Activated naive CD4-positive, alpha-beta T cell treated with anti-CD3 and anti-CD28 coated beads, Interleukin-2, amount 50 U/mL, for 24 hours (primary cell): ENCODE measurements around the gene CFL2.

Experiments used
- H3K27ac Mint-ChIP-seq: one replicate; pipeline ENCODE4 v1.8.0; 2021; ENCODE audit warnings: mild to moderate bottlenecking, mixed read lengths
- H3K27me3 Mint-ChIP-seq: one replicate; pipeline ENCODE4 v1.8.0; 2021; ENCODE audit warnings: mixed read lengths
- H3K36me3 Mint-ChIP-seq: one replicate; pipeline ENCODE4 v1.8.0; 2021; ENCODE audit warnings: mixed read lengths
- H3K4me1 Mint-ChIP-seq: one replicate; pipeline ENCODE4 v1.8.0; 2021; ENCODE audit warnings: mixed read lengths
- H3K4me3 Mint-ChIP-seq: one replicate; pipeline ENCODE4 v1.8.0; 2021; ENCODE audit warnings: mild to moderate bottlenecking, mixed read lengths
- H3K9me3 Mint-ChIP-seq: one replicate; pipeline ENCODE4 v1.8.0; 2021; ENCODE audit warnings: mixed read lengths

The CFL2 gene

GRCh38 chr14:34692898-34693227, 21.5 kb downstream of the CFL2 start:
- no peaks in the 10 kb centered on the region for H3K27me3 Mint-ChIP-seq
- no peaks in the 10 kb centered on the region for H3K36me3 Mint-ChIP-seq
- no peak overlapping the region for H3K27ac Mint-ChIP-seq
- H3K9me3 Mint-ChIP-seq = no peaks in the 10 kb centered on the region
- peaks cover 8% of the 10 kb centered on the region for H3K4me1 Mint-ChIP-seq
- no peak overlapping the region for H3K4me3 Mint-ChIP-seq

GRCh38 chr14:34692348-34692747, 22.0 kb downstream of the CFL2 start:
- Mint-ChIP-seq H3K36me3 (no peaks in the 10 kb centered on the region), H3K4me3 (no peak overlapping the region), H3K27ac (no peak overlapping the region), H3K27me3 (no peaks in the 10 kb centered on the region), H3K4me1 (peaks cover 8% of the 10 kb centered on the region), H3K9me3 (no peaks in the 10 kb centered on the region)

GRCh38 chr14:34691206-34691605, 23.2 kb downstream of the CFL2 start:
- Mint-ChIP-seq H3K4me3 (no peak overlapping the region), H3K27me3 (no peaks in the 10 kb centered on the region), H3K9me3 (no peaks in the 10 kb centered on the region), H3K27ac (no peak overlapping the region), H3K36me3 (no peaks in the 10 kb centered on the region), H3K4me1 (peaks cover 8% of the 10 kb centered on the region)

GRCh38 chr14:34688470-34689206, 25.8 kb downstream of the CFL2 start:
- Mint-ChIP-seq H3K9me3 (no peaks in the 10 kb centered on the region), H3K36me3 (no peaks in the 10 kb centered on the region), H3K27me3 (no peaks in the 10 kb centered on the region), H3K4me1 (peaks cover 8% of the 10 kb centered on the region), H3K4me3 (no peak overlapping the region), H3K27ac (no peak overlapping the region)

- no peaks in the 10 kb centered on the region for H3K36me3 Mint-ChIP-seq
- H3K9me3 Mint-ChIP-seq = no peaks in the 10 kb centered on the region
- no peak overlapping the region for H3K27ac Mint-ChIP-seq
- H3K4me1 Mint-ChIP-seq = no peaks in the 10 kb centered on the region
- H3K4me3 Mint-ChIP-seq = no peak overlapping the region
- no peaks in the 10 kb centered on the region for H3K27me3 Mint-ChIP-seq
These were observed 28.5 kb downstream of the CFL2 start for GRCh38 chr14:34685819-34686428.

GRCh38 chr14:34684578-34684977, 29.8 kb downstream of the CFL2 start:
- no peak overlapping the region for H3K4me3 Mint-ChIP-seq

GRCh38 chr14:34682787-34683321, 31.5 kb downstream of the CFL2 start:
- no peaks in the 10 kb centered on the region for H3K4me1 Mint-ChIP-seq
- H3K27ac Mint-ChIP-seq = no peak overlapping the region
- no peaks in the 10 kb centered on the region for H3K36me3 Mint-ChIP-seq

More at GRCh38 chr14:34684578-34684977, 29.8 kb downstream of the CFL2 start:
- H3K27me3 Mint-ChIP-seq = no peaks in the 10 kb centered on the region
- H3K4me1 Mint-ChIP-seq = no peaks in the 10 kb centered on the region
- H3K9me3 Mint-ChIP-seq = no peaks in the 10 kb centered on the region
- H3K36me3 Mint-ChIP-seq = no peaks in the 10 kb centered on the region
- no peak overlapping the region for H3K27ac Mint-ChIP-seq

GRCh38 chr14:34680806-34681479, 33.5 kb downstream of the CFL2 start:
- Mint-ChIP-seq H3K27ac (no peak overlapping the region), H3K36me3 (no peaks in the 10 kb centered on the region), H3K4me1 (no peaks in the 10 kb centered on the region), H3K4me3 (no peak overlapping the region), H3K9me3 (no peaks in the 10 kb centered on the region), H3K27me3 (no peaks in the 10 kb centered on the region)

More at GRCh38 chr14:34682787-34683321, 31.5 kb downstream of the CFL2 start:
- H3K4me3 Mint-ChIP-seq = no peak overlapping the region
- no peaks in the 10 kb centered on the region for H3K27me3 Mint-ChIP-seq
- H3K9me3 Mint-ChIP-seq = no peaks in the 10 kb centered on the region

- Mint-ChIP-seq H3K4me3 (no peak overlapping the region), H3K27me3 (no peaks in the 10 kb centered on the region), H3K27ac (no peak overlapping the region), H3K9me3 (no peaks in the 10 kb centered on the region), H3K36me3 (no peaks in the 10 kb centered on the region), H3K4me1 (no peaks in the 10 kb centered on the region)
These were observed 35.7 kb downstream of the CFL2 start for GRCh38 chr14:34678735-34679134.

GRCh38 chr14:34678306-34678705, 36.1 kb downstream of the CFL2 start:
- H3K36me3 Mint-ChIP-seq = no peaks in the 10 kb centered on the region
- H3K27me3 Mint-ChIP-seq = no peaks in the 10 kb centered on the region

GRCh38 chr14:34676516-34677211, 37.7 kb downstream of the CFL2 start:
- no peaks in the 10 kb centered on the region for H3K9me3 Mint-ChIP-seq
- H3K4me1 Mint-ChIP-seq = no peaks in the 10 kb centered on the region
- no peaks in the 10 kb centered on the region for H3K27me3 Mint-ChIP-seq
- H3K4me3 Mint-ChIP-seq = no peak overlapping the region
- no peaks in the 10 kb centered on the region for H3K36me3 Mint-ChIP-seq
- H3K27ac Mint-ChIP-seq = no peak overlapping the region

More at GRCh38 chr14:34678306-34678705, 36.1 kb downstream of the CFL2 start:
- Mint-ChIP-seq H3K4me3 (no peak overlapping the region), H3K27ac (no peak overlapping the region), H3K9me3 (no peaks in the 10 kb centered on the region), H3K4me1 (no peaks in the 10 kb centered on the region)

- H3K4me3 Mint-ChIP-seq = no peak overlapping the region
- no peaks in the 10 kb centered on the region for H3K4me1 Mint-ChIP-seq
- no peaks in the 10 kb centered on the region for H3K9me3 Mint-ChIP-seq
- no peaks in the 10 kb centered on the region for H3K36me3 Mint-ChIP-seq
- no peak overlapping the region for H3K27ac Mint-ChIP-seq
- H3K27me3 Mint-ChIP-seq = no peaks in the 10 kb centered on the region
These were observed 40.7 kb downstream of the CFL2 start for GRCh38 chr14:34673702-34674101.

- Mint-ChIP-seq H3K27ac (no peak overlapping the region), H3K4me3 (no peak overlapping the region), H3K27me3 (no peaks in the 10 kb centered on the region), H3K4me1 (no peaks in the 10 kb centered on the region), H3K9me3 (no peaks in the 10 kb centered on the region), H3K36me3 (no peaks in the 10 kb centered on the region)
These were observed 42.7 kb downstream of the CFL2 start for GRCh38 chr14:34671716-34672115.

GRCh38 chr14:34668111-34668510, 46.3 kb downstream of the CFL2 start:
- no peak overlapping the region for H3K4me3 Mint-ChIP-seq
- H3K27me3 Mint-ChIP-seq = no peaks in the 10 kb centered on the region
- peaks cover 14% of the 10 kb centered on the region for H3K4me1 Mint-ChIP-seq
- no peak overlapping the region for H3K27ac Mint-ChIP-seq
- H3K36me3 Mint-ChIP-seq = peaks cover under 1% of the 10 kb centered on the region
- H3K9me3 Mint-ChIP-seq = peaks cover 3% of the 10 kb centered on the region

GRCh38 chr14:34667007-34667406, 47.4 kb downstream of the CFL2 start:
- H3K4me3 Mint-ChIP-seq = no peak overlapping the region
- H3K9me3 Mint-ChIP-seq = peaks cover 6% of the 10 kb centered on the region
- peaks cover 14% of the 10 kb centered on the region for H3K4me1 Mint-ChIP-seq
- H3K27ac Mint-ChIP-seq = no peak overlapping the region
- H3K27me3 Mint-ChIP-seq = no peaks in the 10 kb centered on the region
- H3K36me3 Mint-ChIP-seq = peaks cover 4% of the 10 kb centered on the region
